GM19099 (cell line): ENCODE results near the gene LRCH3.

ENCODE experiments used
- POLR2A ChIP-seq: IDR thresholded peaks from 3 replicates; pipeline ENCODE4 v1.6.1; 2011; ENCODE audit warnings: low read depth; ENCODE audit not compliant: insufficient read length; ENCODE audit errors: extremely low read depth

LRCH3 gene

DNA sequence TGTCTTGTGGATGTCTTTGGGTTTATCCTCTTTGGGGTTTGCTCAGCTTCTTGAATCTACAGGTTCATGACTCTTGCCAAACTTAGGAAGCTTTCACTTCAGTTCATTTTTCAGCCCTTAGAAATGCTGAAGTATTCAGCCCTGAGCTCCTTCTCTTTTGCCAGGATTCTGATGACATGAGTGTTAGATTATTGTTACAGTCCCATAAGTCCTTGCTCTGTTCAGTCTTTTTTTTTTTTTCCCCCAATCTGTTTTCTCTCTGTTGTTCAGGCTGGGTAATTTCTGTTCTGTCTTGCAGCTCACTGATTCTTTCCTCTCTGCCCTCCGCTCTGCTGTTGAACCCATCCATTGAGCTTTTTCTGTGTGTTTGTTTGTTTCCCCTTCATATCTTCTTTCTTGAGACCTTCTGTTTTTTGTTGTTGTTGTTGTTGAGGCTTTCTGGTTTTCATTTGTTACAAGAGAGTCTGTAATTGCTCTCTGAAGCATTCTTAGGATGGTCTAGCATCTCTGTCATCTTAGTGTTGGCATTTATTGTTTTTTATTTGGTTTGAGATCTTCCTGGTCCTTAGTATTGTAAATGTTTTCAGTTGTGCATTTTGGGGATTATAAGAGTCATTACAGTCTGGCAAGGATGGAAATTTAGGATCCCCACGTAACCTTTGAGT is 18.4 kb downstream of the LRCH3 start:
- TF ChIP-seq POLR2A: no peak

DNA sequence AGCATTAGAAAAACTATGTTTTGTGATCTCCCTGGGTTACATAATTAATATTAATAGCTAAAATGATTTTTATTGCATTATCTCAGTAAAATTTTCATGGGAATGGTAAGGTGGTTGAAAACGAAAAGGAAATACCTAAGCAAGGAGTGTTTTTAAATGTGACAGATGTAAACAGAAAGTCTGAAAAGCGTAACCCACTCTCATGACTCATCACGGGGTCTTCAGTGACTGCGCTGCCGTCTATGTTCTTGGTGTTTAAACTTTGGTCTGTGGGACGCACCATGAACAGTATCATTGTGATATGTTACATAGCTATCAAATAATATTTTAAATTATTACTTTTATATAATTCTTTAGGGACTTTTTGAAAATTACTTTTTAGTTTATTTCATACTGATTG is 19.8 kb downstream of the LRCH3 start:
- no peak for TF ChIP-seq POLR2A

DNA sequence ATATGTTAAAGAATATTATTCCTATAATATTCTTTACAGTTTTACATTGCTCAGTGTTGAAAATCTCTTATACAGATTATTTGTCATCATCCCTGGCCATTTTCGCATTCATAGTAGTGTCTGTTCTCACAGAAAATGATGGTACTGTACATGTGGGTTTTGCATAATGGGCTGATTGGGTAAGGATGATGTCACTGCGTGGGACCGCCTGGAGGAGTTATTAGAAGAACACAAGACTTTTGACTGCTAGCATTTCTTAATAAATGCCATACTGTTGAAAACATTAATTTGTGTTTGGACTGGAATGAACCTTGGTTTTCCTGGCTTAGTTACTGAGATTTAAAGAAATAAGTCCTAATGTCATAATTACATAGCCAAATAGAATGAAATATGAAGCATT is 20.3 kb downstream of the LRCH3 start:
- TF ChIP-seq POLR2A: no peak

DNA sequence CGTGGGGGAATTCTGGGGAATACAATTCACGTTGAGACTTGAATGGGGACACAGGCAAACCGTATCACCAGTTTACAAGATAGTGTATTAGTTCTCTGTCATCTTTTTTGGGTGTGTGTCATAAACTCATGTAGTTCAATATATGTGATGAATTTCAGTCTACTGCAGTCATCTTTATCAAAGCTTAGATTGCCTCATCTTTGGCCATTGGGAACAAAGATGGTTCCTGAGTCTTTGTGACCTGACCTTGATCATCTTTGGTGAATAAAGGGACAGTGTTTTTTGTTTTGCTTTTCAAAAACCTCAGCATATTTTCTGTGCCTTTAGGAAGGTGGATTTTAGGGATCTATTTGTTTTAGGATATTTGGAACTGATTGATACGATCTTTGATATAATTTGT is 23.3 kb downstream of the LRCH3 start:
- TF ChIP-seq POLR2A: no peak

DNA sequence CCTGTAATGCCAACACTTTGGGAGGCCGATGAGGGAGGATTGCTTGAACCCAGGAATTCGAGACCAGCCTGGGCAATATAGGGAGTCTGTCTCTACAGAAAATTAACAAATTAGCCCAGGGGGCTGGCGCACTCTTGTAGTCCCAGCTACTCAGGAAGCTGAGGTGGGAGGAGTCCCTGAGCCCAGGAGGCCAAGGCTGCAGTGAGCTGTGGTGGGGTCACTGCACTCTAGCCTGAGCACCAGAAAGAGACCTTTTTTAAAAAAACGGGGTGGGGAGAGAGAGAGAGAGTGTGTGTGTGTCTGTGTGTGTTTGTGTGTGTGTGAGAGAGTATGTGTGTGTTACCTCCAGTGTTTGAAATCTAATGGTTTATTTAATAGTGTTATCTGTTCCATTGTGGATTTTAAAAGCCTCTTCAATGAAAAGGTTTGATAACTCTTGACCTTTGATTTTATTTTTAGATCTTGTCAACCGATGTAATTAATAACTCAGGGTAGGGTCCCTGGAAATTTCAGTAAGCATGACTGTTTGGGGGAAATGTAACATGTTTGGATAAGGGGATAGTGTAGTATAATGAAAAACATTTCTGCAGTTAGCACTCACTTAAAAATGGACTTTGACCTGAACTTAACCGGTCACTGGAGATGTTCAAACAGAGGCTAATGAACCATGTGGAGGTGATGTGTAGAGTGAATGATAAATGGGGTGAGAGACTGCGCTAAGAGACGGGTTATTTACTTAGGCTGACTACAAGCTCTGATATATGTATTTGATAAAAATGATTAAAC is 29.7 kb downstream of the LRCH3 start:
- no peak for TF ChIP-seq POLR2A

DNA sequence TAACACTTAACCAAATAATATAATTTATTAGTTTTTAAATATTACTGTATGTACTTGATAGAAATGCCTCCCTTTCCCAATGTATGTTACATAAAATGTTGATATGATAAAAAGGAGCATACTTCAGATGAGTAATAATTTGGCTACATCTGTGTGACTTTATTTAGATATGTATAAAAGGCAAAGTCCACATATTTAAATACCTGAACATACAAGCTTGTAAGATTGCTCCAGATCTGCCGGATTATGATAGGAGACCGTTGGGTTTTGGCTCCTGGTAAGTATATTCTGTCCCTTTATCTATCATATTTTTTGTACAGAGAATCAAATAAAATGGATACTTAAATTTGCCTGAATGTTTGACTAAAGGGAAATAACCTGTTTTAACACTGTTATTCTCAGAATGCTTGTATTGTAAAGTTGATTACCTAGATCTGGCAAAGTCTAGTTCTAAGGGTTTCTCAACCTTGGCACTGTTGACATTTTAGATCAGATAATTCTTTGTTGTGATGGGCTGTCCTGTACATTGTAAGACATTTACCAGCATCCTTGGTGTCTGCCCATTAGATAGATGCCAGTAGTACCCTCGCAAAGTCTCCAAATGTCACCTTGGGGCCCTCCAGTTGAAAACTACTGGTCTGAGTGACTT is 38.5 kb downstream of the LRCH3 start:
- TF ChIP-seq POLR2A: no peak

DNA sequence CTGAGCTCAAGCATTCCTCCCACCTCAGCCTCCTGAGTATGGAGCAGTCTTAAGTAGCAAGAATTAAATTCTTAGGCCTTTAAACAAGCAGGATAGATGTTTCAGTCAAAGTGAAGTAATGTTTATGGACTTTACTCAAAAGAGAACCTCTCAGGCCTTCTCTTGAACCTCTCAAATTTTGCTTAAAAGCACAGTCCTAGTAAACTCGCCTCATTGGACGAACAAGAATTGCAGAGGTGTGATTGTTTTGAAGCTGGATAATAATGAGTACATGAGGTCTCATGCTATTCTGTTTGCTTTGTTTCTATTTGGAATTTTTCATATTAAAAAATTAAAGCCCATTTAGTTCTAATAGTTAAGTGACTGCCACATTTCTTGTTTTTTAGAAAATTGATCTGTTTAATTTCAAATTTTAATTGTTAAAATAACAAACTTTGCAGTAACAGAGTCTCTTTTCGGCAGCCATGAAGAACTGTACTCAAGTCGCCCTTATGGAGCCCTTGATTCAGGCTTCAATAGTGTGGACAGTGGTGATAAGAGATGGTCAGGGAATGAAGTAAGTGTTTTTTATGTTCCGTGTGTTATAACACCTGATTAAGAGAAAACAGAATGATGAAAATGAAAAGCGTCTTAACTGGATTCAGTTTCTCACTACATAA is 39.4 kb downstream of the LRCH3 start:
- TF ChIP-seq POLR2A: no peak

DNA sequence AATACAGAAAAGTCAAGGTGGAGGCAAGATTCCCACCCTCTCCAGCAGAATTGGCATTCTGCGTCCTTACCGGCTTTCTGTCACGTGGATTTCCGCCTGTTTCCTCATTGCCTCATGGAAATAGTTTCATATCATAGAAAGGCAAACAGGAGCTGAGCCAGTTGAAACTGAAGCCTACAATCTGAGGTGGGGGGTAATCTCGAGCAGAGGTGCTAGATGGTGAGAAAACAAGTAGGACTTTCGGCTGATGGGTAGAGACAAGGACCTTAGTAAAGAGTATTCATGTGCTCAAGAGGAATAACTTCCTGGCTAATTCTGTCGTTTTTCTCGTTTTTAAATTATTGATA is 39.9 kb downstream of the LRCH3 start:
- no peak for TF ChIP-seq POLR2A

DNA sequence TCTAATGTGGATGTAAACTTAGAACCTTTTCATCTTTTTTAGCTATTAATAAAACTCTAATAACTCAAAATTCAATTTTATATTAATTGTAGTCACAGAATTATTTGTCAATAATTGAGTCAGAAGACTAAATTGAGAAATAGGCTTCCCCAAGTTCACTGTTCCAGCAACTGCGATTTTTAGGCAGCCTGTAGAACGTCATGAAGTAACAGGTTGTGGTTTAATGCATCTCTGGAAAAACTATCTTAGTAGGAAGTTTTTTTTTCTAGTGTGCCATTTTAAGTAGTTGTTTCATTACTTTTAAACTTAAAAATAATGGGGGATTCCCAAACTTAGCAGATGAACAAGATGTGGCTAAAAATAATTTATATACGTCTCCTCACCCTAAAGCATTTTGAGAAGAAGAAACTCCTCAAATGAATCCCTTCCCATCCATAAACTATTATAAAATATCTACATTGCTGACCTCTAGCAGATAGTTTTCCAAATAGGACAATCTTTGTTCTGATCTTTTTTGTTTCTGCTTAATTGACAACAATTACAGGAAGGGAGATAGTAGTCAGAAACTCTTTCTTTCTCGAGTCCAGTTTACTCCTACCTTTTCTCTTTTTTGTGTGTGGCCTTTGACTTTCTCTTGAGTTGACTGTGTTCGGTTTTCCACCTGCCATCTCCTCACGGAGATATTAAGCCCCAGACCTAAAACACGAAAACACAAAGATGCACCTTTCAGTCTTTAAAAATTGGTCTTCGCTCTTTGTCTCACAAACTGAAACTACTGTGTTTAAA is 43.1 kb downstream of the LRCH3 start:
- TF ChIP-seq POLR2A: no peak

DNA sequence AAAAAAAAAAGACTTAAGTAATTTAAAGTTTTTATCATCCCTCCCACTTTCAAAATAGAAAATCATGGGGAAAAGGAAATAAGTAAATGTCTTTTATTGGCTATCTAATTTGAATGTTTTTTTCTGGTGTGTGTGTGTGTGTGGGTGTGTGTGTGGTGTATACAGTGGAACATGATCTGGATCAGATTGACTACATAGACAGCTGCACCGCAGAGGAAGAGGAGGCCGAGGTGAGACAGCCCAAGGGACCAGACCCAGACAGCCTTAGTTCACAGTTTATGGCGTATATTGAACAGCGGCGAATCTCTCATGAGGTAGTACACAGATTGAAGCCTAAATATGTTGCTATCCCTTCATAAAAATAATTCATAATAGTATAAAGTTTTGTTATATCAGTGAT is 44.5 kb downstream of the LRCH3 start:
- no peak for TF ChIP-seq POLR2A

DNA sequence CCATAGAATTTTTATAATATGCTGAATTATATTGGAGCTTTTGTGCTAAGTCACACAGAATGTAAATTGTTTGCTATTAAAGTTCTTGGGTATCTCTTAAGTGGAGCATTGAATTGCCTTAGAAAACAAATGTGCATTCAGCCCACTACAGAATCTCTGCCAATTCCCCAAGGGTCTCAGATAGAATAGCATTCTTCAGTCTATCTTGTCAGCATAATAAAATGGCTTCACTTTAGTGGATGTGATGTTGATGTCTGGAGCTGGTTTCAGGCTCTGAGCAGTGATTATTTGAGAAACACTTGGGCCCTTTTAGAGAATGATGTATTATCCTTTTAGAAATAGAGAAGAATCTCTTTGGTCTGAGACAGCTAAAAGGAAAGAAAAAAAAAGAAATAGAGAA is 45.2 kb downstream of the LRCH3 start:
- no peak for TF ChIP-seq POLR2A

DNA sequence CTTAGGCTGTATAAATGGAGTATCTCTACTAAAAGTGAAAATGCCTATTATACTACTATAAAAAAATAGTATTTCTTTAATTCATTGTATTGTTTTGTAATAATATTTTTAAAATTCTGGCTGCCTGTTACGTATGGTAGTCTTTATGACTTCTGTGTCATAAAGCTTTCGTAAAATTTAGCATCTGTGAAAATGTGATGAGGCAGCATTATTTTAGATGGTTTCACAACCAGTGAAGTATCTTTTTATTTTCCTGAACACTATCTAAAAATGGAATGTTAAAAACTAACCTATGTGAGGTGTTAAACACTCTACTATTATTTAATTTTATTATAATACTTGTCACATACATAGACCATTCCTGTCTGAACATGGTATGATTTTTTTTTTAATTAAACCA is 46.2 kb downstream of the LRCH3 start:
- TF ChIP-seq POLR2A: no peak

DNA sequence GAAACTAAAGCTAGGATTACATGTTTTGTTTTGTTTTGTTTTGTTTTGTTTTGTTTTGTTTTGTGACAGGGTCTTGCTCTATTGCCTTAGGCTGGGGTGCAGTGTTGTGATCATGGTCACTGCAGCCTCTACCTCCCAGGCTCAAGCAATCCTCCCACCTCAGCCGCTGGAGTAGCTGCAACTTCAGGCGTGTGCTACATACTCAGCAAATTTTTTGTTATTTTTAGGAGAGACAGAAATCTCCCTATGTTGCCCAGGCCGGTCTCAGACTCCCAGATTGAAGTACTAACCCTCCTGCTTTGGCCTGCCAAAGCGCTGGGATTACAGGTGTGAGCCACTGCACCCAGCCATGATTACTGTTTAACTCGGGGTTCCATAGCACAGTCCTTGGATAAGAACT is 50.7 kb downstream of the LRCH3 start:
- no peak for TF ChIP-seq POLR2A

DNA sequence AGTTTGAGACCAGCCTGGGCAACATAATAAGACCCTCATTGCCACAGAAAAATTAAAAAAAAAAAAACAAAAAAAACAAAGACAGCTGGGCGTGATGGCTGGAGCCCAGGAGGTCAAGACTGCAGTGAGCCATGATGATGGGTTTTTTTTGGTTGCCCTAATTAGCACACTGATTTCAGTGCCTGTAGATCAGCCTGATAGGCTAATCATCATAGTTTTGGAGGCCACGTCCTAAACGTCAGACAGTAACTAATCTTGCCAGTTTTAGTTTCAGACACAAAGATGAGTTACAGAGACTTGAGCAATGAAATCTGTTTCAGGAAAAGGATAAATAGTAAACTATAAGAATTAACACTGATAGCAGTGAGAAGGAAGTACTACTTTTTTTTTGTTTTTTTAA is 55.4 kb downstream of the LRCH3 start:
- no peak for TF ChIP-seq POLR2A

DNA sequence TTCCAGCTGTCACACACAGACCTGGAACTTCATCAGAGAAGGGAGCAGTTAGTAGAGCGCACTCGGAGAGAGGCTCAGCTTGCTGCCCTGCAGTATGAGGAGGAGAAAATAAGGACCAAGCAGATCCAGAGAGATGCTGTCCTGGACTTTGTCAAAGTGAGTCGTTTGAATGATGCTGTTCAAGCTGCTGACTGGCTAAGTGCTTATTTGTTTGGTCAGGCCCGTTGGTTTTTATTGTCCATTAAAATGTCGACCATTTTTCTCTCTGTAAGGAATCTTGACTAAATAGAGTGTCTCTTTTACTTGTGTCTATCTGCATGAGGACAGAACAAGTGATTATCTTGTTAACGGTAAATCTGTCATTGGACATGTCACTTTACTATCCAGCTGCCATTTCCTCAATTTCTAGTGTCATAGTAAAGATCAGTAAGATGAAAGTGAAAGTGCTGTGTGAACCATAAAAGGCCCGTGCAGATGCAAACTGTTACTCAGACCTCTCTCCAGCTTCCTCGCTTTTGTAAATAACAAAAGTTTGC is 56.9 kb downstream of the LRCH3 start:
- TF ChIP-seq POLR2A: no peak
